AG04450 (cell line): ENCODE data around the gene TM4SF1. TPM values are rescaled to one million over a fixed set of nuclear protein-coding genes. Genes with fewer than 3 reads are reported as not detected.

Experiments
- CTCF ChIA-PET: fragments of 300-600, 350-600 bp; formaldehyde crosslinking; extraction: SDS; loops from one replicate; lab custom pipeline; 2022; ENCODE audit warnings: antibody characterized with exemption, inconsistent platforms; lab: Charles Lee
- POLR2A ChIA-PET: fragments of 350-600 bp; formaldehyde crosslinking; extraction: SDS; loops from one replicate; lab custom pipeline; 2021; ENCODE audit warnings: antibody characterized with exemption, inconsistent platforms; lab: Yijun Ruan, JAX
- DNase-seq: peaks from one replicate; pipeline ENCODE4 v3.0.0-alpha.2; 2011; ENCODE audit warnings: low read depth, low spot score
- H3K27ac ChIP-seq: one replicate; pipeline ENCODE4 v1.5.1; 2012; ENCODE audit warnings: low read depth, low read length, control low read depth
- H3K27me3 ChIP-seq: one replicate; pipeline ENCODE4 v1.6.0; 2012; ENCODE audit warnings: low read length; ENCODE audit not compliant: control insufficient read depth, insufficient read depth
- H3K4me3 ChIP-seq: 2 replicates; pipeline ENCODE4 v1.5.1; 2011; ENCODE audit warnings: mild to moderate bottlenecking, low read depth, low read length, control low read depth
- H3K9me3 ChIP-seq: 2 replicates; pipeline ENCODE4 v1.5.1; 2012; ENCODE audit warnings: low read length; ENCODE audit not compliant: control insufficient read depth, insufficient read depth
- polyA plus RNA-seq: library from polyadenylated mRNA; depleted of rRNA; stranded (reverse); fragments of >200 nt; gene quantifications from 2 replicates; pipeline ENCODE4 v1.2.3, GENCODE V29; 2011
- TF ChIP-seq, protein P1 (sequence below): IDR thresholded peaks from 2 replicates; pipeline ENCODE4 v1.5.1; 2011; ENCODE audit warnings: low read depth, low read length, control low read depth, inconsistent platforms

Gene TM4SF1
- polyA plus RNA-seq, 1 experiment, result 260 TPM

DNA sequence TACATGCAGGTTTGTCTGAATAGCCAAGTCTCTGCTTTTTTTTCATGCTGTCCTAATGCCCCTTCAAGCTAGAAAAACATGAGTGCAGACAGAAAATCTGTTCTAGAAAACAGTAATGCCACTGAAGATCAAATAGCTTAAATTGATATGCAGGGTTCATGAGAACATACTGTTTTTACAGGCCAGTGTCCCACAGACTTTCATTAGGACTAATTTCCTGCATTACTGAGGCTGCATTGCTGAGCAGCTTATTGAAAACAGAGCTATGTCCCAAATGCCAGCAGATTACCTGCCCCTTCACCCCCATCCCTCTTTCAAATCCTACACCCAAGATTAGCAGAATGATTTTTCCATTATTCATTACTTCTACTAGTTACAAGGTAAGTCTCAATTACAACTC, 44.7 kb downstream of the TM4SF1 start:
- no peaks in the 10 kb centered on the region for H3K27me3 ChIP-seq
- no peak overlapping the region for H3K4me3 ChIP-seq
- H3K27ac ChIP-seq, result no peak overlapping the region
- ChIA-PET CTCF (interaction anchor here (1.5 to 4.4 kb wide), 3 partner anchors 57 to 377 kb away, joined by 4 to 21 read pairs (median 18); no protein-coding TSS in a partner anchor), POLR2A (no interaction called here)
- TF ChIP-seq, protein P1, sequence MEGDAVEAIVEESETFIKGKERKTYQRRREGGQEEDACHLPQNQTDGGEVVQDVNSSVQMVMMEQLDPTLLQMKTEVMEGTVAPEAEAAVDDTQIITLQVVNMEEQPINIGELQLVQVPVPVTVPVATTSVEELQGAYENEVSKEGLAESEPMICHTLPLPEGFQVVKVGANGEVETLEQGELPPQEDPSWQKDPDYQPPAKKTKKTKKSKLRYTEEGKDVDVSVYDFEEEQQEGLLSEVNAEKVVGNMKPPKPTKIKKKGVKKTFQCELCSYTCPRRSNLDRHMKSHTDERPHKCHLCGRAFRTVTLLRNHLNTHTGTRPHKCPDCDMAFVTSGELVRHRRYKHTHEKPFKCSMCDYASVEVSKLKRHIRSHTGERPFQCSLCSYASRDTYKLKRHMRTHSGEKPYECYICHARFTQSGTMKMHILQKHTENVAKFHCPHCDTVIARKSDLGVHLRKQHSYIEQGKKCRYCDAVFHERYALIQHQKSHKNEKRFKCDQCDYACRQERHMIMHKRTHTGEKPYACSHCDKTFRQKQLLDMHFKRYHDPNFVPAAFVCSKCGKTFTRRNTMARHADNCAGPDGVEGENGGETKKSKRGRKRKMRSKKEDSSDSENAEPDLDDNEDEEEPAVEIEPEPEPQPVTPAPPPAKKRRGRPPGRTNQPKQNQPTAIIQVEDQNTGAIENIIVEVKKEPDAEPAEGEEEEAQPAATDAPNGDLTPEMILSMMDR, result no peak
- DNase-seq, result no peak
- H3K9me3 ChIP-seq, result no peaks in the 10 kb centered on the region

DNA sequence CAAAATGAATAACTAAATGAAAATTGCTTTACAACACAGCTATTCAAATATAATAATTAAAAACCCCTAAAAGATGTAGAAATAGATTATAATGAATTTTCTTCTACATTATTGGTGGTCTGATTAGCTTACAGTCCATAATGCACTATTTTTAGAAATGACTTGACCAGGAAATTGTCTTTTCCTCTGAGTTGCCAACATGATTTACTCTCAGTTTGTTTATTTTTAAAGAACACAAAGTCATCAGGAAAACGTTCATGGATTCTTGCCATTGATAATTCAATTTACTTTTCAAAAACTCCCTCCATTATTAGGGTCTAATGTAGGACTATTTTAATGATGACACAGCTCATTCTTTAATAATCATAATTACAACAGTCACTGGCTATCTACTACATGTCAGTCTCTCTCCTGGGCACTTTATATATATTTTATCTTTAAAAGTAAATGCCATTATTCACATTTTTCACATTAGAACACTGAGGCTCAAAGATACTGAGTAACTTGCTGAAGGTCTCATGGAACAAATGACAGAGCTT, 45.2 kb downstream of the TM4SF1 start:
- H3K27me3 ChIP-seq, result no peaks in the 10 kb centered on the region
- ChIA-PET CTCF (interaction anchor here (1.5 to 4.4 kb wide), 3 partner anchors 57 to 377 kb away, joined by 4 to 21 read pairs (median 18); no protein-coding TSS in a partner anchor), POLR2A (interaction anchor here (0.6 kb wide), 1 partner anchor 201 kb away, joined by 3 read pairs; no protein-coding TSS in a partner anchor)
- TF ChIP-seq, protein P1, result no peak
- H3K27ac ChIP-seq, result no peak overlapping the region
- H3K9me3 ChIP-seq, result no peaks in the 10 kb centered on the region
- no peak overlapping the region for H3K4me3 ChIP-seq
- DNase-seq, result no peak

DNA sequence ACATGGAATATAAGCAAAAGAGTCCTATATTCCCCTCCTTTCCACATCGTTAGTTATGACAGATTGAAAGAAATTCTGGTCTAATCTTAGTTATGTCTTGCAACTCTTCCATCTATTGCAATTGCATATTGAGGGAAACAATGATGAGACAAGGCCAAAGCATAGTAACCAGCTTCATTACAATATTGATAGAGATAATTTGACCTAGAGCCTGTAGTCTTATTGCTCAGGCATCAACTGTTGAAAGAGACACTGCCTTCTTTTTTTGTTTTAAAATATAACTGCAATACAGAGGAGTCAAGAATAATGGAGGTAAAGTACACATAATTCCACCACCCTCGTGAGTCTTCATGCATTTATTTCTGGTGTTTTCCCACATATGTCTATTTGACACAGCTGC, 46.1 kb downstream of the TM4SF1 start:
- Histone ChIP-seq H3K27me3 (no peaks in the 10 kb centered on the region), H3K4me3 (no peak overlapping the region), H3K27ac (no peak overlapping the region), H3K9me3 (no peaks in the 10 kb centered on the region)
- ChIA-PET POLR2A (interaction anchor here (0.6 to 0.7 kb wide), 2 partner anchors 107 to 202 kb away, joined by 3 to 4 read pairs; no protein-coding TSS in a partner anchor), CTCF (interaction anchor here (0.9 to 3.3 kb wide), 4 partner anchors 17 to 376 kb away, joined by 3 to 18 read pairs (median 4); no protein-coding TSS in a partner anchor)
- TF ChIP-seq, protein P1, result no peak
- no peak for DNase-seq

DNA sequence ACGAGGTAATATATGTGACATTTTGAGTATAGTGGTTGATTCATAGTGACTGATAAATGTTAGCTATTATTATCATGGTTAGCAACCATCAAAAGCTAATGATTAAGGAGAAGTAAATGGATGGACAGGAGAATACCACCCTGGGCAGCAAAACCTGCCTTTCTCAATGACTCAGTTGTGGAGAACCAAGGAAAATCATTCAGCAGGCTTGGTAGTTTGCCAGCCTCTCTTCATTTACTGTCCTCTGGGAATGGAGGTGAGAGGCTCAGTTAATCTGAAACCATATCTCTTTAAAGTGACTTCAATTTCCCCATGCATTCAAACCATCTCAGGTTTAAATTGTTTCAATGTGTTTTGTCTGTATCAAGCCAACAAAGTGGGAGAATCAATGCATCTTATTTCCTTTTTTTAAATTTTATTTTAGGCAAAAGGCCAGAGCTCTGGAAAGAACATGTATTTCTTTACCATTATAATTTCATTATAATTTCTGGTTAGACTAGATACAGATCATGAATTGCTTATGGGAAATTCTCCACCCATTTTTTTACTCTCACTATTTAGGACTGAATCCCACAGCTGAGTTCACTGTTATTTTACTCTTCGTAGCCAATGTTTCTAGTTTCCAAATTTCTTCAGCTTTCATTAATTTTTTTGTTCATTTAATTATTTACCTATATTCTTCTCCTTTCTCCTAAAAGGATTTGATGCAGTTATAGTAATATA, 46.7 kb downstream of the TM4SF1 start:
- CTCF ChIA-PET, result interaction anchor here (0.9 to 1.1 kb wide), 3 partner anchors 16 to 375 kb away, joined by 3 to 4 read pairs (median 3); no protein-coding TSS in a partner anchor
- H3K27me3 ChIP-seq, result no peaks in the 10 kb centered on the region
- no peaks in the 10 kb centered on the region for H3K9me3 ChIP-seq
- H3K4me3 ChIP-seq, result no peak overlapping the region
- H3K27ac ChIP-seq, result no peak overlapping the region
- TF ChIP-seq, protein P1, result no peak
- POLR2A ChIA-PET, result interaction anchor here (0.7 kb wide), 1 partner anchor 108 kb away, joined by 4 read pairs; no protein-coding TSS in a partner anchor
- no peak for DNase-seq
